GM12891 (cell line): ENCODE measurements around the gene ARHGAP11A.

Experiments used
- PAX5 ChIP-seq: IDR thresholded peaks from 2 replicates; pipeline ENCODE4 v1.6.1; 2011; ENCODE audit warnings: low read length, moderate library complexity, mild to moderate bottlenecking; ENCODE audit not compliant: insufficient read depth, severe bottlenecking
- POLR2A ChIP-seq: IDR thresholded peaks from 2 replicates; pipeline ENCODE4 v1.6.1; 2011; ENCODE audit warnings: low read depth, low read length, control low read depth
- POLR2AphosphoS5 ChIP-seq: IDR thresholded peaks from 2 replicates; pipeline ENCODE4 v1.6.1; 2011; ENCODE audit warnings: low read depth, low read length, control low read depth
- POU2F2 ChIP-seq: IDR thresholded peaks from 2 replicates; pipeline ENCODE4 v1.6.1; 2011; ENCODE audit warnings: low read depth, mild to moderate bottlenecking, control low read depth, low read length, moderate library complexity
- SPI1 ChIP-seq: IDR thresholded peaks from 2 replicates; pipeline ENCODE4 v1.6.1; 2011; ENCODE audit warnings: low read depth, low read length, control low read depth
- TAF1 ChIP-seq: IDR thresholded peaks from 2 replicates; pipeline ENCODE4 v1.6.1; 2011; ENCODE audit warnings: low read depth, low read length, control low read depth

DNA sequence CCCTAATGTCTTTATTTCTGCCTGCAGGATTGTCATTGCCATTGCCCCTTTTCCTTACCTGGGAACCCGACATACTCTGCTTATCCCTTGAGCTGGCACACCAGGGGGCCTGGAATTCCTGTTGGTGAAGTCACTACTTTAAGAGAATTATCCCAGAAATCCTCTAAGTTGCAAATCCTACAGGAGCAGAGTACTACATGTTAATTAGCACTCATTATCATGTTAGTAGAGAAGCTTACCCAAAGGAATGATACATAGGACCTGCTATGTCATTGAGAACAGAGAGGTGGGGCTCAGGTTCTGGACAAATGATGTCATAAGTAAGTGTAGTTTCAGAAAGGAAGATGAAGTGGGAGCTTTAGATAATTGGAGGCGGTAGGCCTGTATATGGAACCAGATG lies 53.6 kb downstream of the ARHGAP11A start:
- no peak for TF ChIP-seq TAF1
- no peak for TF ChIP-seq POLR2A
- no peak for TF ChIP-seq POLR2AphosphoS5
- no peak for TF ChIP-seq SPI1
- no peak for TF ChIP-seq POU2F2
- TF ChIP-seq PAX5 = no peak
